Activated T-helper 17 cell treated with anti-CD3 and anti-CD28 coated beads, Interleukin-2, amount 50 U/mL, for 72 hours (primary cell): ENCODE results near the gene TIMELESS. TPM values are rescaled to one million over a fixed set of nuclear protein-coding genes. Genes with fewer than 3 reads are reported as not detected.

ENCODE experiments used
- ATAC-seq: fragments of 150-1000 bp; cut with Tn5 transposase; replicated peaks from 2 replicates; pipeline ENCODE4 v1.10.0; 2021; ENCODE audit warnings: mild to moderate bottlenecking, moderate library complexity
- H3K27ac Mint-ChIP-seq: one replicate; pipeline ENCODE4 v1.8.0; 2022; ENCODE audit warnings: mixed read lengths
- H3K27me3 Mint-ChIP-seq: one replicate; pipeline ENCODE4 v1.8.0; 2022; ENCODE audit warnings: mixed read lengths
- H3K36me3 Mint-ChIP-seq: one replicate; pipeline ENCODE4 v1.8.0; 2022; ENCODE audit warnings: low read depth, mild to moderate bottlenecking, mixed read lengths
- H3K4me1 Mint-ChIP-seq: one replicate; pipeline ENCODE4 v1.8.0; 2022; ENCODE audit warnings: mixed read lengths
- H3K4me3 Mint-ChIP-seq: one replicate; pipeline ENCODE4 v1.8.0; 2022; ENCODE audit warnings: mild to moderate bottlenecking, mixed read lengths
- H3K9me3 Mint-ChIP-seq: one replicate; pipeline ENCODE4 v1.8.0; 2022; ENCODE audit warnings: mixed read lengths
- total RNA-seq, 2 donors: library from RNA; stranded (reverse); gene quantifications; one replicate each; pipeline ENCODE4 v1.2.3, GENCODE V29; 2022

The TIMELESS gene
- total RNA-seq, 2 donors from 2014 or later = 36.6 to 57.4 TPM

DNA sequence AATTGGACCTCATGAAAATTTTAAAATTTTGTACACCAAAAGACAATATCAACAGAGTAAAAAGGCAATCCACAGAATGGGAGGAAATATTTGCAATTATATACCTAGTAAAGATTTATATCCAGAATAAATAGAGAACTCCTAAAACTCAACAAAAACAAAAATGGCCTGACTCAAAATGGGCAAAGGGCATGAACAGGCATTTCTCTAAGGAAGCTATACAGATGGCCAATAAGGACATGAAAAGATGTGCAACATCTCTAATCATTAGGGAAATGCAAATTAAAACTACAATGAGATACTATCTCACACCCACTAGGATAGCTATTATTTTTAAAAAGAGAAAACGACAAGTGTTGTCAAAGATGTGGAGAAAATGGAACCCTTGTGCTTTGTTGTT is 75.7 kb downstream of the TIMELESS start:
- ATAC-seq = no peak
- Mint-ChIP-seq H3K9me3 (no peaks in the 10 kb centered on the region), H3K27me3 (no peaks in the 10 kb centered on the region), H3K27ac (no peak overlapping the region), H3K4me1 (no peaks in the 10 kb centered on the region), H3K4me3 (no peak overlapping the region), H3K36me3 (no peaks in the 10 kb centered on the region)

DNA sequence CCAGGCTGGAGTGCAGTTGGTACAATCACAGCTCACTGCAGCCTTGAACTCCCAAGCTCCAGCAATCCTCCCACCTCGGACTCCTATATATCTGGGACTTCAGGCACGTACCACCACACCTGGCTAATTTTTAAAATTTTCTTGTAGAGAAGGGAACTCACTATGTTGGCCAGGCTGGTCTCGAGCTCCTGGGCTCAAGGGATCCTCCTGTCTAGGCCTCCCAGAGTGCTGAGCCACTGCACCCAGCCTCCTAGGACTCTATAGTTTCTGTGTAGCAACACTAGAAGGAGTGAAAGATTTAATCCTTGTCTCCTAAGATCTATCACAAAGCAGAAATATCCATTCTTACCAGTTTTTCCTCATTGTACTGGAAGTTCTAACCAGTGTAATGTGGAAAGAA is 82.3 kb downstream of the TIMELESS start:
- no peaks in the 10 kb centered on the region for H3K4me1 Mint-ChIP-seq
- H3K4me3 Mint-ChIP-seq = no peak overlapping the region
- ATAC-seq = no peak
- H3K27ac Mint-ChIP-seq = no peak overlapping the region
- H3K9me3 Mint-ChIP-seq = no peaks in the 10 kb centered on the region
- no peaks in the 10 kb centered on the region for H3K27me3 Mint-ChIP-seq
- H3K36me3 Mint-ChIP-seq = no peaks in the 10 kb centered on the region

Other genes starting within 250 kb of the TIMELESS start
- 10 to 100 TPM; 31.4 to 33.0 TPM for gene RNF41, start 227.5 kb downstream of the TIMELESS start, total RNA-seq
- 10 to 100 TPM; 61.0 to 96.6 TPM for gene NABP2, start 225.1 kb downstream of the TIMELESS start, total RNA-seq
- gene SLC39A5, start 219.4 kb downstream of the TIMELESS start, total RNA-seq = under 1 TPM in 1 of 2 donors, not detected in 1; 0.41 TPM
- gene ANKRD52, start 191.0 kb downstream of the TIMELESS start, total RNA-seq = 10 to 100 TPM; 31.1 to 43.0 TPM
- 1 to 10 TPM; 5.3 to 9.7 TPM for gene COQ10A, start 182.5 kb downstream of the TIMELESS start, total RNA-seq
- 100 to 1,000 TPM; 230 to 363 TPM for gene CS, start 149.1 kb downstream of the TIMELESS start, total RNA-seq
- 100 to 1,000 TPM in 1 of 2 donors, 10 to 100 TPM in 1; 86.5 to 165 TPM for gene CNPY2, start 133.4 kb downstream of the TIMELESS start, total RNA-seq
- 10 to 100 TPM; 24.4 to 74.5 TPM for gene PAN2, start 115.4 kb downstream of the TIMELESS start, total RNA-seq
- gene IL23A, start 110.5 kb downstream of the TIMELESS start, total RNA-seq = 10 to 100 TPM in 1 of 2 donors, 1 to 10 TPM in 1; 9.8 to 67.1 TPM
- 100 to 1,000 TPM in 1 of 2 donors, 10 to 100 TPM in 1; 85.0 to 144 TPM for gene STAT2, start 89.3 kb downstream of the TIMELESS start, total RNA-seq
- gene APOF, start 86.6 kb downstream of the TIMELESS start, total RNA-seq = not detected
- not detected for gene MIP, start 5.2 kb upstream of the TIMELESS start, total RNA-seq
- 1 to 10 TPM; 3.9 to 4.2 TPM for gene SPRYD4, start 19.2 kb upstream of the TIMELESS start, total RNA-seq
- gene GLS2, start 38.7 kb upstream of the TIMELESS start, total RNA-seq = 1 to 10 TPM; 1.3 to 4.7 TPM
- gene RBMS2, start 72.4 kb upstream of the TIMELESS start, total RNA-seq = 1 to 10 TPM; 1.1 to 2.3 TPM
- 100 to 1,000 TPM in 1 of 2 donors, 10 to 100 TPM in 1; 97.8 to 166 TPM for gene BAZ2A, start 180.9 kb upstream of the TIMELESS start, total RNA-seq
- gene ATP5F1B, start 196.6 kb upstream of the TIMELESS start, total RNA-seq = 100 to 1,000 TPM; 489 to 941 TPM
- 100 to 1,000 TPM; 278 to 391 TPM for gene PTGES3, start 238.9 kb upstream of the TIMELESS start, total RNA-seq